NCI-H146 treated with DMSO at 0.1 percent for 48 hours (cell line): ENCODE results near the gene SAMD8.

ENCODE experiments used
- DNase-seq: peaks from one replicate; lab custom pipeline; 2025; ENCODE audit not compliant: unreplicated experiment; lab: John Stamatoyannopoulos, UW

SAMD8 gene

GRCh38 chr10:75111365-75111906, at the start of gene SAMD8:
Gene SAMD8 (plus strand): TSS chr10:75111656. CDS start chr10:75150529, 38,873 bp downstream.
- peak; percentile 75 for DNase-seq

DNA sequence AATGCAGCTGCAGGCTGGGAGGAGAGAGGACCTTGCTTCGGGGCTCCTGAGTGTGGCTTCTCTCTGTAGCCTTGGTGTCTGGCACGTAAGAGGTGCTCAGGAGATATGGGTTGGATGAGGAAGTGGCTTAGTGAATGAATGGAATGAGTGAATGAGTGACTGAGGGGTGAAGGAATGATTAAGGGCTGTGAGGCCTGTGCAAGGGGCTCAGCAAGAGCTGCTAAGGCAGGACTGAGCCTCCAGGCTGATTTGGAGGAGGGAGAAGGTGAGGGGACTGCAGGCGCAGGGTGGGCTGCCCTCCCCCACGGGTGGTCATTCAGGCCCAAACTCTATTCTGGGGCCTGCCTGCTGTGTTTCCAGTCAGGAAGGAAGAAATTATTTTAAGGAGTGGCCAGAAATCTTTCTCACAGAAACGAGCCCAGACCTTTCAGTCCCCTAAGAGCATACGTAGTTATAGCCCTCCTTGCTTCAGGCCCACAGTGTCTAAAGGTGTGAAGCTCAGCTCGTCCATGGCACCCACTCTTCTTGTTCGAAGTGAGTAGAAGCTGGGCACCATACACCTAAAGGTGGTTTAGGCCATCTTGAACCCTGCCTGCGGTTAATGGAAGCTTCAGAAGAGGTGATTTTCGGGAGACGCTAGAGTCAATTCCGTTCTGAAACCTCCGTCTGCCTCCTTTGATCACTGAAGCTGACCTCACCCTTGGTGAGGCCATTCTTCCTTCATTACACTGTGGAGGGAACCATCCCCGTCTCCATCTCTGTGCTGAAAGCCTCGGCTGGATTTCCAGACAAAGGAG, 49.5 kb upstream of the SAMD8 start:
- DNase-seq = no peak

DNA sequence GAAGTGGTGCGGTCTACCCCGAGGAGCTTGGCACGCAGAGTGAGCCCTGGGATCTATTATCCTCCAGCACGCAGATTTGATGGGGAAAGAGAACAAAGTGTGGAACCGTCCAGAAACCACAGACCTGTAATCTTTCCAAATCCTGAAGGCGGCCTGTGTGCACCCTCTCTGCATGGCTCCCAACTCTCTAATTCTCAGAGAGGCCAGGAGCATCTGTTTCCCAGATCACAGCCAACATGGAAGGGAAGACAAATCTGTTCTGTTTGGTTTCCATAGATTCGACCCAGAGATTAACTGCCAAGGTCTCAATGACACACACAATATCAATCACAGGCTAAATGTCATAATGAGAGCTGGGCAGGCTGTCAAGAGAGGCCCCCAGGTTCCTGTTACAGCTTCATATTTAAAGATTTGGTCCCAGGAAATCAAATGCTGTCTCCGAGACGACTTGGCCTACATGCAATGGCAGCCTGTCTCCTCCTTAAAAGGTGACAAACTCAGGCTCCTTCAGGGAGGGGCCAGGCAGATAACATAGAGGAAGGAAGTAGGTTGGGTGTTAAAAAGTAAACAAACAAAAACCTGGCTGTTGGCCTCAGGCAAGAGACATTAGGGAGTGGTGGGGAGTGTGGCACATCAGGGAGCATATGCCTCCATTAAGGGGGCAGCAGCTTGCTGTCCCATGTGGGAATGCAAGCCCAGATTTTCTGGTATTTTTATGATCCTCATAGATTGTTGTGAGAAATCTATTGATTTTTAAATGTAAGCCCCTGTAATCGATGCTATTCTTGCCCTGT, 48.8 kb upstream of the SAMD8 start:
- DNase-seq = no peak

- DNase-seq = no peak
Measured at GRCh38 chr10:75063461-75064230, 47.8 kb upstream of the SAMD8 start.

DNA sequence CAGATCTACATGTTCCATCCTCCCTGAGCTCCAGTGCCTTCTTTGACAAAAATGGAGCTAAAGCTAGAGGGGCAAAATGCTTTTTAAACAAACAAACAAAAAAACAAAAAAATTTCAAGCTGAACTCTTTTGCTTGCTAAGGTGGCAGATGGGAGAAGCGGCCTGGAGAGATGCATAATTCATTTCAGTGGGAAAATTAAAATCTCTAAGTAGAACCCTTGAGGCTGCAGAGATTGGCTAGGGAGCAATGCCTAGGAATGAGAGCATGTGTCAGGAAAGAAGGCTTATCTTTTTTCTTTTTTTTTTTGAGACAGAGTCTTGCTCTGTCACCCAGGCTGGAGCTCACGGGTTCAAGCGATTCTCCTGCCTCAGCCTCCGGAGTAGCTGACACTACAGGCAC, 46.4 kb upstream of the SAMD8 start:
- DNase-seq = no peak

DNA sequence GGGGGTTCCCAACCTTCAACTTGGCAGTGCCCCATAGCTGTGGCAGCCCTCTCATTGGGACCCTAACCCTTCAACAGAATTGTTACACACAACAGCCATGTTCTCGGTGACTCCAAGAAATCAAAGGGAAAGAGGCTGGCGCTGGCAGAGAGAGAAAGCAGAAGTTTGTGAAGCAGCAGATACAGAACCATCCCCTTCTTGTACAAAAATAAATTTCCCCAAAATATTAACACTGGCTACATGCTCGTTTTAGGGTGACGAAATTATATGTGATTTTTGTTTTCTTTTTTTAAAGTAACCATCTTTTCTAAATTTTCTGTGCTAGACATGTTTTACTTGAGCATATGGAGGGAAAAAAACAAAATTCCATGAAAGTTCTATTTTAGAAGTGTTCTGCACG, 45.2 kb upstream of the SAMD8 start:
- DNase-seq = no peak

GRCh38 chr10:75067272-75067671, 44.2 kb upstream of the SAMD8 start:
- DNase-seq = no peak

- no peak for DNase-seq
Measured at GRCh38 chr10:75068523-75068922, 42.9 kb upstream of the SAMD8 start.

DNA sequence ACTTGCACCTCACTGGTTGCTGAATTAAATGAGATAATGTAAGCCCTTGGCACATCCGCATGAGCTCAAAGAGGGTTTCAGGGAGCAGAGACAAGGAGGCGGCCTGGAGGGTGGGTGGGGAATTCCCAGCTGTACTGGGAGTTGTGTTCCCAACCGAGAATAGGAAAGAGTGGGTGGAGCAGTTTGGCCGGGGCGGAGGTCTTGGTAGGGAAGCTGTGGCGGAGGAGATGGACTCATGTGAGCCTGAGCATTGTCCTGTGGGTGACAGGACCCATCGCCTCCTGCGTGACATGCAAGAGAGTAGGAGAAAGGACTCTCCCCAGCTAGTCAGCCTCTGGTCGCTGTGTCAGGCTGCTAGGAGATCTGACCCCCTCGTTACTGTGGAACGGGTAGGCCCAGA, 41.0 kb upstream of the SAMD8 start:
- DNase-seq = no peak

DNA sequence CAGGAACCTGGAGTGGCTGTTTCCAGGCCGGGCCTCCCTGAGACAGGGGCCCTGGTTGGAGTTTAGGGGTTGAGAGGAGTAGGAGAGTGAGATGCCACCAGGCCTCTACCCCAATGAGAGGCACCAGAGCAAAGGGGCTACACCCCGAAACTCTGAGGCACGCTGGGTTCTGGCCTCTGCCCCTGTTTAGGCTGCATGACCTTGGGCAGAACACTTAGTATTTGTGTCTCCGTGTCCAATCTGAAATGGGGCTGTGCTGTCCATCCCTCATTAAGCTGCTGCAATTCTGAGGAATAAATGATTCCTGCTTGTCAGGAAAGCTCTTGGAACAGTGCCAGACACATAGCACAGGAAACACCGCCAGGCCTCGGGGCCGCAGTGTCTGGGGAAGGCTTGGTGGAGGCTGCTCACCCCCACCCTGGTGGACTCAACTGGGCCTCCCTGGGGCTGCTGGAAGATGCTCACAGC, 40.5 kb upstream of the SAMD8 start:
- DNase-seq = no peak

DNA sequence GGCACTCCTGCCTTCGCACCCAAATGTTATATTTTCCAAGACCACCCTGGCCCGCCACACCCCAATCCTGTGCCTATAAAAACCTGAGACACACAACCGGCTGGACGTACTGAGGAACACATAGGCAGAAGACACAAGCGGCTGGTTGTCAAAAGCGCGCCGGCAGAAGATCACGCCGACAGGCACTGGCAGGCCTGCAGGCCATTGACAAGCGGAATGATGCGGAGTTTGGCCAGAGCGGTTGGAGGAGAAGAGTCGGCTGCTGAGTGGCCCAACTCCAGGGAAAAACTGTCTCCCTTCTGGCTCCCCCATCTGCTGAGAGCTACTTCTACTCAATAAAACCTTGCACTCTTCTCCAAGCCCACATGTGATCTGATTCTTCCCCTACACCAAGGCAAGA, 39.7 kb upstream of the SAMD8 start:
- no peak for DNase-seq

DNA sequence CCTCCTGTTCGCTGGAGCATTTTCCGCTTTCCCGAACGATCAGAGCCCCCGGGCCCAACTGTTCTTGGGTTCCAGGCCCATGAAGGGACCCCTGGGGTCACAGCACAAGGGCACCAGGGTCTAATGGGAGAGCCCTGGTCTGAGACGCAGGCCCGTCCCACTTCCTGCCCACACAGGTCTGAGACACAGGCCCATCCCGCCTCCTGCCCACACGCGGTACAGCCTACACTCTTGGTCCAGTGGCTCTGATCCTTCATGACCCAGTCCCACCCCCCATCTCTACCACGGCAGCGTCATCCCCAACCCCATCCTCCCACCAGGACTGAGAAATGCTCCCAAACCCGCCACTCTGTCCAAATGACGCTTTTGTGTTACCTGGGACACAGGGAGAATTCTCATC, 38.7 kb upstream of the SAMD8 start:
- DNase-seq = no peak

DNA sequence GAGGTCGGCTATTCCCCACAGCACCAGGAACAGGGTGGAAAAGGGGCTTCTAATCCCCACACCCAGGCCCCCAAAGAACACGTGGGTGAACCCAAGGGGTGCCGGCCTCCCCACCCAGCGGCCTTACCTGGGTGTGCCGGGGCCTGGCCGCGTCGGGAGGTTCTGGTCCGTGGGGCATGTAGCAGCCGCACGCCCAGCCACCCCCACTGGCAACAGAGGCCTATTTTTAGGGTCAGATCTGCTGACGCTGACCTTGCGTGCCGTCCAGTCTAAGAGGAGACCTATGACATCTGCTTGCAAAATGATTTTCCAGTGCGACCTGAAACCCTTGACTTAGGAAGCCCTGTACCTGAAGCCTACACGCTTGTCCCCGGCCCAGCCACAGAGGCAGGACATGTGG, 38.0 kb upstream of the SAMD8 start:
- DNase-seq = no peak

- no peak for DNase-seq
Measured at GRCh38 chr10:75074711-75075445, 36.6 kb upstream of the SAMD8 start.

DNA sequence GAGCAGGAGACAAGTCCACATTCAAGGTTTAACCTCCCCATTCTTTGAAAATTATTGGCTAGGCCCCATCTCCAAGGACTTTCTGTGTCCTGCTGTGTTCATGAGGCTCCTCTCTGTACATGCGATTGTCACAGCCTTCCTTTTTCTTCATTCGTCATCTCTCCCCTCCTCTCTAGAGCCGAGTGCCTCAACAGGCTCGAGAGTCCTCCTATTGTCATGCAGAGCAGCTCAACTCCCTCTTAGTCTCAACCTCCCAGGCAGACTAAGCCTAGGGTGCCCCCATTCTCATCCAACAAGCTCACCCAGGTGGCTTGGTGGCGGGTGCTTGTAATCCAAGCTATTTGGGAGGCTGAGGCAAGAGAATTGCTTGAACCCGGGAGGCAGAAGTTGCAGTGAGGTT, 35.1 kb upstream of the SAMD8 start:
- DNase-seq = no peak

DNA sequence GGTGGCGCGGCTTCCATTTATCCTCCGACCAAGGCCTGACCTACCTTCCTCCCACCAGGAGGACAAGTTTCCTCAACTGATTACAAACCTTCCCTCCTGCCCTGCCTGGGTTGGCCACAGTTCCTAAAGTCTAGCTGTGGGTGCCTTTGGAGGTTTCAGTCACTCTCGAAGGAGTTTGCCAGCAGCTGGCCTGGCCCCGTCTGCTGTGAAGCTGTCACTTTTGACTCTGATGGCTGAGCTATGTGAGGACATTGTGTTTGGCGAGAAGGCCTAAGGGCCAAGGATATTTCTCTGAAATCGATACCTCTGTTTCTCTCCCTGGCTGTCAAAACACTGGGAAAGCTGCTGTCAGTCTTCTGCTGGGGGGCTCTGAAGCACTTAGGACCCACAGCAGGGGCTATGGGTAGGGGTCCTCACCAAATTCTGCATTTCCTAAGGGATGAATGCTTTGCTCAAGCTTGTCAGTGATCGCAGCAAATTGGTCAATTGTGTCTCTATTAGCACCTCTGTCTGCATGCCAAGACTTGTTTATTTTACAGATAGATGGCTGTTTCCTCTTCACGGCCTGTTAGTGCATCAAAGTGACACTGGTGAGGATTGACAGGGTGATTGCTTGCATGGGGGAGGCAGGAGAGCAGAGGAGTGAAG, 31.9 kb upstream of the SAMD8 start:
- DNase-seq = peak; percentile 51

DNA sequence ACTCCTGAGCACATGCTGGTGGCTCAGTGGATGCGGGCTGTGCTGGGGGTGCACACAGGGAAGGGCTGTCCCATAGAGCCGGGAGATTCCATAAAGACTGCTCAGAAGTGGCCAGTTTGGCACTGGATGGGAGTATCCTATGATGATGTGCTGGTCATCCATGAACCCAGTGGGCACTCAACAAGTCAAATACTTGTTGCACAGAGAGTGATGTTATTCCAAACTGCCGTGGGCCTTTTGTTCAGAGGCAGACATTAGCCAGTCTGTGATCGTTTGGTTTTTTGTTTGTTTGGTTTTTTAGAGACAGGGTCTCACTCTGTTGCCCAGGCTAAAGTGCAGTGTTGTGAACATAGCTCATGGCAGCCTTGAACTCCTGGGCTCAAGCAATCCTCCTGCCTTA, 30.9 kb upstream of the SAMD8 start:
- no peak for DNase-seq

DNA sequence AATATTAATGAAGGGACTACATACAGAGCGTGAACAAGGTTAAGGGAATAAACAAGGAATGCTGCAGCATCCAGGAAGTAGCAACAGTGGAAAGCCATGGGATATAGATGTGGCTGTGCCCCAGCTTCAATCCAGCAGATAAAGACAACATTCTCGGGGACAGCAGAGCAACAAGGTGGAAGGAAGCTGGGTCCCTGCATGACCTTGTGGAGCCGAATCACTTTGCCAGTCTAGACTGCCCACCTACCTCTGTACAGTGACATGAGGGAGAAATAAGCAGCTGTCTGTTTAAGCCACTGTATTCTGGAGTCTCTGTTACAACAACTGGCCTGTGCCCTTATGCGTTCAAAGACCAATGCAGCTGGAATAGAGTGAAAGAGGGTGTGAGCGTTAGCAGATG, 30.1 kb upstream of the SAMD8 start:
- DNase-seq = no peak

DNA sequence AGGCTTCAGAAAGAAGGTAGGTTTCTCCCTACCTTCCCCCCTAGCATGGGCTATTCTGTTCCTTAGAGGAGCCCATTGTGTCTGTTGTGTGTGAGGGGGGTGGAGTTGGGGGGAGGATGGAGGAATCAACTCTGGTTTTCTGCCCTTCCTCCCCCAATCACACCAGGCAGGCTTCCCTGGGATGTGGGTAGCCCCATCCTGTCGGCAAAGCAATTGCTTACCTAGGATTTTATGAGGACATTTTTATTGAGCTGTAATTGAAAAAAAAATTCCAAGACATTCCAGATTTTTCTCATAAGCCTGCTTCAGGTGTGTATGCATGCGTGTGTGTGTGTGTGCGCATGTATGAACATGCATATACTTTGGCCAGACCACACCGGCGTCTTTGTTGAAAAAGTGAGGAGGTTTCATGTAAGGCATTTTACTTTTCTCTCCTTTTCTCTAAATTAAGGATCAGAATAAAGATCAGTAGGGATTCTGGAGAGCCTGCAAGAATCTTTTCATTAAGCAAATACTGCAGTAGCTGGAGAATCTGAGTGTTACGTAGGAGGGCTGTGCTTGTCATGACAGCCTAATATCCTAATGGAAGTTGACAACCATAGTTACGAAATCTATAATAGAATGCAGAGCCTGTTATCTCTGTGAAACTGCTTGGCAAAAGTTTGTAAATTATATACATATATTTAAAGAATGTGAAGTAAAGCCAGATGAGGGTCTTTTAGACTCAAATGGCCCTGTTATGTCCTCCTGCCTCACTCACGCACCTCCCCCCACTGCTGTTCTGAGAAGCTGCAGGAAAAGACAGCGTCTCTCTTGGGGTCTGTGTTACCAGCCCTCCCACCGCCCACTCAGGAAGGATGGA, 27.3 kb upstream of the SAMD8 start:
- no peak for DNase-seq
